Activated B cell treated with CpG ODN at 0.5 μM for 24 hours (primary cell): ENCODE measurements around the gene PPIE. TPM values are rescaled to one million over a fixed set of nuclear protein-coding genes. Genes with fewer than 3 reads are reported as not detected.

Experiments used
- ATAC-seq: fragments of 200-7000 bp; cut with Tn5 transposase; one replicate; pipeline ENCODE4 v1.10.0; 2021; ENCODE audit warnings: low read depth, mild to moderate bottlenecking, moderate library complexity
- CTCF ChIA-PET: fragments of 350-600 bp; sonication (Branson Sonifier 250); formaldehyde crosslinking; loops from one replicate; lab custom pipeline; 2021; ENCODE audit warnings: antibody characterized with exemption; lab: Charles Lee
- POLR2A ChIA-PET: fragments of 350-600 bp; sonication (Branson Sonifier 250); formaldehyde crosslinking; loops from one replicate; lab custom pipeline; 2021; ENCODE audit warnings: antibody characterized with exemption; lab: Charles Lee
- DNase-seq: peaks from one replicate; pipeline ENCODE4 v3.0.0; 2022
- H3K27ac Mint-ChIP-seq: one replicate; pipeline ENCODE4 v1.8.0; 2020; ENCODE audit warnings: mixed read lengths
- H3K27me3 Mint-ChIP-seq: one replicate; pipeline ENCODE4 v1.8.0; 2021; ENCODE audit warnings: mixed read lengths
- H3K36me3 Mint-ChIP-seq: one replicate; pipeline ENCODE4 v1.8.0; 2021; ENCODE audit warnings: low read depth, mixed read lengths
- H3K4me1 Mint-ChIP-seq: one replicate; pipeline ENCODE4 v1.8.0; 2021; ENCODE audit warnings: mixed read lengths
- H3K4me3 Mint-ChIP-seq: one replicate; pipeline ENCODE4 v1.8.0; 2020; ENCODE audit warnings: mild to moderate bottlenecking, mixed read lengths
- H3K9me3 Mint-ChIP-seq: one replicate; pipeline ENCODE4 v1.8.0; 2020; ENCODE audit warnings: mixed read lengths
- intact Hi-C: fragments of 100-400 bp; cut with micrococcal nuclease; formaldehyde crosslinking; loops from one replicate; pipeline ENCODE4 v1.15.1; 2024
- total RNA-seq: library from RNA; stranded (reverse); gene quantifications from 2 replicates; pipeline ENCODE4 v1.2.3, GENCODE V29; 2022
- TF ChIP-seq, protein P1 (sequence below): fragments of 200-600 bp; IDR thresholded peaks from one replicate; pipeline ENCODE4 v1.8.0; 2022; ENCODE audit warnings: antibody characterized with exemption, mild to moderate bottlenecking

PPIE gene
- total RNA-seq, 1 donor from 2014 or later = 68.5 TPM

DNA sequence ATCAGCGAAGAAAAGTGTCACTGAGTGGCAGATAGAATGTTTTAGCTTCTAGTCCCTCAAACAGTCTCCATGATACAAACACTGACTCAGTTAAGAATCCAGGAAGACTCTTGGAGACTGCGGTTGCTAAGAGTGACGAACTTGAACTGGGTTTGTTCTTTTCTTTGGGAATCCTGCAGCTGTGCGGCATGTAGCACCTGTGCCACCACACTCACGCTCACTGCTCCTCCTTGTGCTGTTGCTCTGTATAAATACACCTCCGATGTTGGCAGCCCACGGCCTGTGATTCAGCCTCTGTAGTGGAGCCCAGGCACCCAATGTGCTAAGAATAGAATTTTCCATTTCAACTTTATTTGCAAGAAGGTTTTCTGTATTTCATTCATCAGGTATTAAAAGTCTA lies 5.5 kb upstream of the PPIE start:
- TF ChIP-seq, protein P1, sequence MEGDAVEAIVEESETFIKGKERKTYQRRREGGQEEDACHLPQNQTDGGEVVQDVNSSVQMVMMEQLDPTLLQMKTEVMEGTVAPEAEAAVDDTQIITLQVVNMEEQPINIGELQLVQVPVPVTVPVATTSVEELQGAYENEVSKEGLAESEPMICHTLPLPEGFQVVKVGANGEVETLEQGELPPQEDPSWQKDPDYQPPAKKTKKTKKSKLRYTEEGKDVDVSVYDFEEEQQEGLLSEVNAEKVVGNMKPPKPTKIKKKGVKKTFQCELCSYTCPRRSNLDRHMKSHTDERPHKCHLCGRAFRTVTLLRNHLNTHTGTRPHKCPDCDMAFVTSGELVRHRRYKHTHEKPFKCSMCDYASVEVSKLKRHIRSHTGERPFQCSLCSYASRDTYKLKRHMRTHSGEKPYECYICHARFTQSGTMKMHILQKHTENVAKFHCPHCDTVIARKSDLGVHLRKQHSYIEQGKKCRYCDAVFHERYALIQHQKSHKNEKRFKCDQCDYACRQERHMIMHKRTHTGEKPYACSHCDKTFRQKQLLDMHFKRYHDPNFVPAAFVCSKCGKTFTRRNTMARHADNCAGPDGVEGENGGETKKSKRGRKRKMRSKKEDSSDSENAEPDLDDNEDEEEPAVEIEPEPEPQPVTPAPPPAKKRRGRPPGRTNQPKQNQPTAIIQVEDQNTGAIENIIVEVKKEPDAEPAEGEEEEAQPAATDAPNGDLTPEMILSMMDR = no peak
- Mint-ChIP-seq H3K27ac (no peak overlapping the region), H3K9me3 (no peaks in the 10 kb centered on the region), H3K36me3 (no peaks in the 10 kb centered on the region), H3K4me3 (no peak overlapping the region), H3K4me1 (peaks cover 1% of the 10 kb centered on the region), H3K27me3 (peaks cover 48% of the 10 kb centered on the region)
- POLR2A ChIA-PET = no interaction called here
- DNase-seq (no peak), ATAC-seq (no peak)
- intact Hi-C loops = no loop called here
- CTCF ChIA-PET = no interaction called here

- DNase-seq (no peak), ATAC-seq (no peak)
- no peak overlapping the region for H3K27ac Mint-ChIP-seq
- intact Hi-C loops = no loop called here
- POLR2A ChIA-PET = interaction anchor here (0.6 kb wide), 1 partner anchor 160 kb away, joined by 4 read pairs; no protein-coding TSS in a partner anchor
- H3K27me3 Mint-ChIP-seq = peaks cover 28% of the 10 kb centered on the region
- no peak overlapping the region for H3K4me3 Mint-ChIP-seq
- CTCF ChIA-PET = no interaction called here
- TF ChIP-seq, protein P1 = no peak
- H3K4me1 Mint-ChIP-seq = peaks cover 23% of the 10 kb centered on the region
- H3K9me3 Mint-ChIP-seq = peaks cover 3% of the 10 kb centered on the region
- H3K36me3 Mint-ChIP-seq = peaks cover 18% of the 10 kb centered on the region
Observed at GRCh38 chr1:39735731-39736130, 3.0 kb upstream of the PPIE start.

DNA sequence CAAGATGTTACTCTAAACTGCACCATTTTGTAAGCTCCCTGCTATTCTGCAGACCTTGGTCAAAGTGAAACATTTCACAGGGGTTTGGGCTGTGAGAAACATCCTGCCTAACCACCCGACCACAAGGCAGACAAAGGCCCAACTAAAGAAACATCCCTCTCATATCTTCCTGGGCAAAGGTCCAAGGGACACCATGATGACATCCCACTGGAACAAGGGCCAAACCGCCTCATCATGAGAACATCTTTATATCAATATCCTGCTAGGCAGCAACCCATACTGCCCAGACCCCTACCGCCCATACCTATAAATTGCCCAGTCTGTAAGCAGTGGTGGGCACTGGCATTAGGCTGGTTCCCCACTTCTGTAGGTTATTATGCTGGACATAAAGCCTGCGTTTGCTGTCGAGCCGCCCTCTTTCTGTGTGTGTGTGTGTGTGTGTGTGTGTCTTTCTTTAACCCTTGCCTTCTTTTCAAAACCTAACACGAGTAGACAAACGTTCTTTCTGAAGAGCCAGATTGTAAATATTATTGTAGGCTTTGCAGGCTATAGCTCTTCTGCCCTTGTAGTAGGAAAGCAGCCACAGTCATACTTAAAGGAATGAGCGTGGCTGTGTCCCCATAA lies 1.0 kb upstream of the PPIE start:
- TF ChIP-seq, protein P1 = no peak
- H3K27ac Mint-ChIP-seq = no peak overlapping the region
- DNase-seq (no peak), ATAC-seq (no peak)
- H3K4me3 Mint-ChIP-seq = no peak overlapping the region
- intact Hi-C loops = loop anchor here (1.0 kb wide), 1 partner anchor 62 kb away; no protein-coding TSS in a partner anchor
- peaks cover 23% of the 10 kb centered on the region for H3K4me1 Mint-ChIP-seq
- ChIA-PET CTCF (interaction anchor here (0.6 kb wide), 1 partner anchor 794 kb away, joined by 3 read pairs; no protein-coding TSS in a partner anchor), POLR2A (interaction anchor here (1.2 to 2.0 kb wide), 5 partner anchors 10 to 162 kb away, joined by 3 to 12 read pairs (median 5); partner anchors contain the start of genes HPCAL4 and PABPC4)
- peaks cover 24% of the 10 kb centered on the region for H3K27me3 Mint-ChIP-seq
- peaks cover 3% of the 10 kb centered on the region for H3K9me3 Mint-ChIP-seq
- peaks cover 34% of the 10 kb centered on the region for H3K36me3 Mint-ChIP-seq

DNA sequence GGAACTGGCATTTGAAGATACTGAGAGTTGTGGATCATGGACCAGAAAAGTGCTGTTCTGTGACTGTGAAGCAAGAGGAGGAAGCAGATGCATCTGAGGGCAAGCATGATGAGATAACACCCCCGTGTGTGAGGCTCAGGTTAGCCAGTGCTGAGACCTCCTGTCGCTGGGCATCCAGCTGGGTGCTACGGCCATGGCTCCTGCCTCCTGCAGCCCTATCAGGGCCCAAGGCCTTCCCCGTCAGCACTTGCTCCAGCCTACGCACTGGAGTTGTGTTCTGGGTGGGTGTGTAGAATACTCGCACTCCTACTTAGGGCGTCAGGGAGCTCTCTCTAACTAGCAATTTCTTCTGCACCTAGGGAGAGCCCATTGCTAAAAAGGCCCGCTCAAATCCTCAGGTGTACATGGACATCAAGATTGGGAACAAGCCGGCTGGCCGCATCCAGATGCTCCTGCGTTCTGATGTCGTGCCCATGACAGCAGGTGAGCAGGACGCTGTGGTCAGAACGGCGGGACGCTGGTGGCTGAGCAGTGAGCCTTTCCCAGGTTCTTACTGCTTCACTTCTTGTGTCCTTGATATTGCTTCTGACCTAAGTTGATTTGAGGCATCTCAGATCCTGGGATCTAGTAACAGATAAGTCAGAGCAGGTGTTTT lies 6.5 kb downstream of the PPIE start:
- ChIA-PET POLR2A (no interaction called here), CTCF (no interaction called here)
- H3K27me3 Mint-ChIP-seq = no peaks in the 10 kb centered on the region
- H3K36me3 Mint-ChIP-seq = peaks cover 86% of the 10 kb centered on the region
- ATAC-seq = no peak
- no peaks in the 10 kb centered on the region for H3K9me3 Mint-ChIP-seq
- no peak for DNase-seq
- no peak overlapping the region for H3K27ac Mint-ChIP-seq
- TF ChIP-seq, protein P1 = no peak
- intact Hi-C loops = no loop called here
- H3K4me1 Mint-ChIP-seq = peaks cover 9% of the 10 kb centered on the region
- no peak overlapping the region for H3K4me3 Mint-ChIP-seq

GRCh38 chr1:39751595-39751994 lies 12.9 kb downstream of the PPIE start:
- Mint-ChIP-seq H3K9me3 (no peaks in the 10 kb centered on the region), H3K36me3 (peaks cover 95% of the 10 kb centered on the region), H3K27me3 (no peaks in the 10 kb centered on the region), H3K4me1 (peaks cover 3% of the 10 kb centered on the region), H3K27ac (no peak overlapping the region), H3K4me3 (no peak overlapping the region)
- CTCF ChIA-PET = no interaction called here
- DNase-seq = no peak
- no peak for ATAC-seq
- POLR2A ChIA-PET = no interaction called here
- intact Hi-C loops = no loop called here
- TF ChIP-seq, protein P1 = no peak
